Naive thymus-derived CD4-positive, alpha-beta T cell (primary cell): ENCODE measurements around the gene MRPS6. TPM values are rescaled to one million over a fixed set of nuclear protein-coding genes. Genes with fewer than 3 reads are reported as not detected.

Source experiments
- ATAC-seq: fragments of 150-1000 bp; cut with Tn5 transposase; 2 replicates; pipeline ENCODE4 v1.10.0; 2021; ENCODE audit warnings: mild to moderate bottlenecking, moderate library complexity
- CTCF ChIA-PET: fragments of 350-600 bp; sonication (Branson Sonifier 250); formaldehyde crosslinking; loops from one replicate; lab custom pipeline; 2021; ENCODE audit warnings: antibody characterized with exemption; lab: Charles Lee
- POLR2A ChIA-PET: fragments of 350-600 bp; sonication (Branson Sonifier 250); formaldehyde crosslinking; loops from one replicate; lab custom pipeline; 2021; ENCODE audit warnings: antibody characterized with exemption, inconsistent platforms; lab: Charles Lee
- DNase-seq, 9 donors: peaks; one replicate each; pipeline versions ENCODE4 v3.0.0 to v3.0.0-alpha.2; 2020 to 2022; ENCODE audit warnings: mixed read lengths in 1 of 9
- H3K27ac ChIP-seq: one replicate; pipeline ENCODE4 v1.7.0; 2013; ENCODE audit warnings: mild to moderate bottlenecking, low read depth, low read length, moderate library complexity
- H3K27me3 ChIP-seq, 2 donors: one replicate each; pipeline ENCODE4 v1.7.0; 2013; ENCODE audit warnings: low read length in 2 of 2, mild to moderate bottlenecking in 2 of 2, moderate library complexity in 2 of 2; ENCODE audit not compliant: control insufficient read depth in 2 of 2, insufficient read depth in 2 of 2
- H3K36me3 ChIP-seq, 3 experiments: 1 replicate in 2 of 3; 2 replicates in 1 of 3; pipeline ENCODE4 v1.7.0; 2013; ENCODE audit warnings: low read length in 3 of 3, mild to moderate bottlenecking in 3 of 3, moderate library complexity in 1 of 3; ENCODE audit not compliant: insufficient read depth in 3 of 3, control insufficient read depth in 2 of 3
- H3K4me1 ChIP-seq, 2 donors: one replicate each; pipeline ENCODE4 v1.7.0; 2013; ENCODE audit warnings: low read length in 2 of 2, mild to moderate bottlenecking in 2 of 2, moderate library complexity in 1 of 2; ENCODE audit not compliant: control insufficient read depth in 2 of 2, insufficient read depth in 2 of 2
- H3K4me3 ChIP-seq: 2 replicates; pipeline ENCODE4 v1.7.0; 2013; ENCODE audit warnings: mild to moderate bottlenecking, low read length
- H3K9me3 ChIP-seq, 3 experiments: 1 replicate in 2 of 3; 2 replicates in 1 of 3; pipeline ENCODE4 v1.7.0; 2013; ENCODE audit warnings: low read length in 3 of 3; ENCODE audit not compliant: control insufficient read depth in 2 of 3
- H3K27ac Mint-ChIP-seq, 9 donors: one replicate each; pipeline ENCODE4 v1.8.0; 2020 to 2022; ENCODE audit warnings: mixed read lengths in 9 of 9, mild to moderate bottlenecking in 8 of 9, moderate library complexity in 5 of 9, inconsistent platforms in 2 of 9
- H3K27me3 Mint-ChIP-seq, 5 donors: one replicate each; pipeline ENCODE4 v1.8.0; 2021 to 2022; ENCODE audit warnings: mixed read lengths in 5 of 5, mild to moderate bottlenecking in 1 of 5
- H3K36me3 Mint-ChIP-seq, 5 donors: one replicate each; pipeline ENCODE4 v1.8.0; 2020 to 2022; ENCODE audit warnings: mixed read lengths in 5 of 5, mild to moderate bottlenecking in 3 of 5, inconsistent platforms in 1 of 5
- H3K4me1 Mint-ChIP-seq, 7 donors: one replicate each; pipeline ENCODE4 v1.8.0; 2020 to 2022; ENCODE audit warnings: mixed read lengths in 7 of 7, mild to moderate bottlenecking in 3 of 7, inconsistent platforms in 1 of 7
- H3K4me3 Mint-ChIP-seq, 10 donors: one replicate each; pipeline ENCODE4 v1.8.0; 2020 to 2022; ENCODE audit warnings: mild to moderate bottlenecking in 10 of 10, mixed read lengths in 10 of 10, moderate library complexity in 6 of 10, inconsistent platforms in 2 of 10
- H3K9me3 Mint-ChIP-seq, 11 donors: one replicate each; pipeline ENCODE4 v1.8.0; 2020 to 2022; ENCODE audit warnings: mixed read lengths in 11 of 11, mild to moderate bottlenecking in 4 of 11, inconsistent platforms in 1 of 11, moderate library complexity in 1 of 11
- intact Hi-C, 2 donors: fragments of 100-400 bp; cut with micrococcal nuclease; formaldehyde crosslinking; loops; one replicate each; pipeline ENCODE4 v1.15.1; 2023
- polyA plus RNA-seq, 2 donors: library from polyadenylated mRNA; unstranded; fragments of 300-500 nt; fragmentation: Illumina TruSeq; gene quantifications; one replicate each; pipeline ENCODE4 v1.2.3, GENCODE V29; 2021
- total RNA-seq, 6 experiments: library from RNA in 5 of 6; stranded (reverse) in 5 of 6; gene quantifications; 1 replicate in 5 of 6; 2 replicates in 1 of 6; pipeline ENCODE4 v1.2.3 and lab custom pipeline; 2021 to 2026

Gene MRPS6
- total and polyA plus RNA-seq, 7 experiments from 2014 or later: 25.5 to 193 (median 92.5) TPM

DNA sequence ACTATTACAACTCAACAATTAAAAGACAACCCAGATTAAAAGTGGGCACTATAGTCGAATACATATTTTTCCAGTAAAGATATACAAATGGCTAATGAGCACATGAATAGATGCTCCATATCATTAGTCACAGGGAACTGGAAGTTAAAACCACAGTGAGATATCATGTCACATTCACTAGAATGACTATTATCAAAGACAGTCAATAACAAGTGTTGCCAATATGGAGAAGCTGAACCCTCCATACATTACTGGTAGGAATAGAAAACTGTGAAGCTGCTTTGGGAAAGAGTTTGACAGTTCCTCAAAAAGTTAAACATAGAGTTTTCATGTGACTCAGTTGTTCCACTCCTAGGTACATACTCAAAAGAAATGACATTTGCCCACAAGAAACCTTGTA lies 30.6 kb upstream of the MRPS6 start:
- no peak overlapping the region for H3K4me3 Mint-ChIP-seq
- ATAC-seq (no peak), DNase-seq (no peak)
- CTCF ChIA-PET: no interaction called here
- peaks cover 0 to 2% (median 0%) of the 10 kb centered on the region in 11 donors for H3K9me3 Mint-ChIP-seq
- peaks cover 0 to 3% (median 0%) of the 10 kb centered on the region in 5 donors for H3K27me3 Mint-ChIP-seq
- Histone ChIP-seq H3K4me3 (no peak overlapping the region), H3K36me3 (no peaks in the 10 kb centered on the region), H3K27me3 (no peaks in the 10 kb centered on the region), H3K27ac (no peak overlapping the region), H3K4me1 (no peaks in the 10 kb centered on the region), H3K9me3 (no peaks in the 10 kb centered on the region)
- intact Hi-C loops: no loop called here
- H3K36me3 Mint-ChIP-seq: peaks cover 0 to 5% (median 0%) of the 10 kb centered on the region in 5 donors
- POLR2A ChIA-PET: no interaction called here
- peaks cover 0 to 7% (median 0%) of the 10 kb centered on the region in 7 donors for H3K4me1 Mint-ChIP-seq
- H3K27ac Mint-ChIP-seq: peak overlapping the region in 1 of 9 donors; percentile 18

GRCh38 chr21:34043333-34043732 lies 30.0 kb upstream of the MRPS6 start:
- no peak overlapping the region for H3K4me3 Mint-ChIP-seq
- H3K27ac Mint-ChIP-seq: peak overlapping the region in 1 of 9 donors; percentile 11
- H3K9me3 Mint-ChIP-seq: peaks cover 0 to 2% (median 0%) of the 10 kb centered on the region in 11 donors
- CTCF ChIA-PET: no interaction called here
- H3K27me3 ChIP-seq: no peaks in the 10 kb centered on the region
- peaks cover 0 to 8% (median 0%) of the 10 kb centered on the region in 5 donors for H3K36me3 Mint-ChIP-seq
- peaks cover 0 to 7% (median 0%) of the 10 kb centered on the region in 7 donors for H3K4me1 Mint-ChIP-seq
- no peak for ATAC-seq
- H3K27ac ChIP-seq: no peak overlapping the region
- POLR2A ChIA-PET: no interaction called here
- H3K9me3 ChIP-seq: no peaks in the 10 kb centered on the region
- no peak overlapping the region for H3K4me3 ChIP-seq
- H3K4me1 ChIP-seq: no peaks in the 10 kb centered on the region
- intact Hi-C loops: no loop called here
- no peaks in the 10 kb centered on the region for H3K36me3 ChIP-seq
- H3K27me3 Mint-ChIP-seq: peaks cover 0 to 3% (median 0%) of the 10 kb centered on the region in 5 donors
- no peak for DNase-seq

DNA sequence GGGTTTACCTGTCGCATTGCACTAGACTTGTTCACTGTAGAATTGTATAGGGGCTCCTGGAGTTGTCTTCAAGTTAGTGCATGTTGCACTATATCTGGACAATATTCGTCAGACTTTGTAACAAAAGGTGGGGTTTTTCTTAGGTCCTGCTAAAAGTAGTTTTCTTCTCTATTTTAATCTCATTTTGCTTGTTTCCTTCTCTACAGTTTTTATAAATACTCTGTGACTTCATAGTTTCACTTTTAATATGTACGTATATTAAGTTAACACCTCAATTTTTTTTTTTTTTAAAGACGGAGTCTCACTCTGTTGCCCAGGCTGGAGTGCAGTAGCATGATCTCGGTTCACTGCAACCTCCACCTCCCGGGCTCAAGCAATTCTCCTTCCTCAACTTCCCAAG lies 26.5 kb upstream of the MRPS6 start:
- no peaks in the 10 kb centered on the region for H3K4me1 ChIP-seq
- no peak for DNase-seq
- peaks cover 0 to 3% (median 0%) of the 10 kb centered on the region in 5 donors for H3K27me3 Mint-ChIP-seq
- peaks cover 0 to 7% (median 0%) of the 10 kb centered on the region in 7 donors for H3K4me1 Mint-ChIP-seq
- no peaks in the 10 kb centered on the region for H3K27me3 ChIP-seq
- intact Hi-C loops: no loop called here
- H3K27ac Mint-ChIP-seq: peak overlapping the region in 2 of 9 donors; percentile 4 to 51
- peak; percentile 47 for ATAC-seq
- no peaks in the 10 kb centered on the region for H3K36me3 ChIP-seq
- CTCF ChIA-PET: no interaction called here
- H3K36me3 Mint-ChIP-seq: peaks cover 0 to 8% (median 0%) of the 10 kb centered on the region in 5 donors
- POLR2A ChIA-PET: no interaction called here
- H3K9me3 Mint-ChIP-seq: peaks cover 0 to 1% (median 0%) of the 10 kb centered on the region in 11 donors
- H3K4me3 Mint-ChIP-seq: peak overlapping the region in 3 of 10 donors; percentile 9 to 20 (median 18)
- no peak overlapping the region for H3K27ac ChIP-seq
- H3K4me3 ChIP-seq: no peak overlapping the region
- no peaks in the 10 kb centered on the region for H3K9me3 ChIP-seq

DNA sequence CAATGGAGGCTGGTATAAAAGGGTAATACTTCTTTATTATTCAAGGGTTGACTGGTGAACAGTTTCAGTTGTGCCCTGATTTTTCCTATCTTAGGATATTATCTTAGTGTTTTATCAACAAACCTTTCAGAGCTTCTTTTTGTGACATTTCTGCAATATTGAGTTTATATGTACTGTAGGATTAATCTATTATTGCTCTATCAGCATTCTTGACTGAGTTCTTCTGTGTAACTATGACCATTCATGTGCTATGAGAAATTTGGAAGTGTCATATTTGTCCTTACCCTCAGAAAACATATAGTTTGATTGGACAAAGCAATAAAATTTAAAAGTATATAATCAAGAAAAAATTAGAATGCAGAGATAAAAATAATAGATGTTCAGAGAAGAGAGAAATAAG lies 25.5 kb upstream of the MRPS6 start:
- intact Hi-C loops: no loop called here
- no peak for DNase-seq
- no peak for ATAC-seq
- H3K4me3 ChIP-seq: no peak overlapping the region
- H3K27ac ChIP-seq: no peak overlapping the region
- H3K4me1 ChIP-seq: no peaks in the 10 kb centered on the region
- Mint-ChIP-seq H3K4me1 (peaks cover 0 to 9% (median 0%) of the 10 kb centered on the region in 7 donors), H3K4me3 (no peak overlapping the region), H3K36me3 (peaks cover 0 to 8% (median 0%) of the 10 kb centered on the region in 5 donors), H3K27ac (peak overlapping the region in 1 of 9 donors; percentile 51), H3K27me3 (no peaks in the 10 kb centered on the region), H3K9me3 (peaks cover 0 to 1% (median 0%) of the 10 kb centered on the region in 11 donors)
- CTCF ChIA-PET: no interaction called here
- POLR2A ChIA-PET: no interaction called here
- no peaks in the 10 kb centered on the region for H3K27me3 ChIP-seq
- no peaks in the 10 kb centered on the region for H3K9me3 ChIP-seq
- no peaks in the 10 kb centered on the region for H3K36me3 ChIP-seq

DNA sequence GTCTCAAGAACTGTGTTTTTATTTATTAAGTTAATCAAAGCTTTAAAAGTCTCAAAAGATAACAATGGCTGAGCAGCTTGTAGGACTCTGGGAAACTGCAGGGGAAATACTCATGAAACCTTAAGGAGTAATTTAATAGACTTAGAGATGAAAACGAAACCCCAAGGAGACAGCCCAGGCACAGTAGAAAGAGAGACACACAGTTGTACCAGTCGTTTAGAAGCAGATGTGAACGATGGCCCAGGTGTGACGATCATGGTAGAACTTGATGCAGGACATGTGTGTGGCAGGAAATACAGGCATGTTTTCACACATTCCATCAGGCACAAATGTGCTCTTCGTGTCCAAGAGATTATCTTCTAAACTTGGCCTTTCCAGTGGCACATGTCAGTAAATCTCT lies 21.2 kb upstream of the MRPS6 start:
- Histone ChIP-seq H3K4me1 (no peaks in the 10 kb centered on the region), H3K27me3 (no peaks in the 10 kb centered on the region), H3K36me3 (no peaks in the 10 kb centered on the region), H3K4me3 (no peak overlapping the region), H3K27ac (no peak overlapping the region), H3K9me3 (no peaks in the 10 kb centered on the region)
- Mint-ChIP-seq H3K27ac (no peak overlapping the region), H3K4me1 (peaks cover 0 to 4% (median 0%) of the 10 kb centered on the region in 7 donors), H3K9me3 (no peaks in the 10 kb centered on the region), H3K4me3 (no peak overlapping the region), H3K27me3 (no peaks in the 10 kb centered on the region), H3K36me3 (peaks cover 0 to 6% (median 0%) of the 10 kb centered on the region in 5 donors)
- no peak for DNase-seq
- ChIA-PET POLR2A (no interaction called here), CTCF (interaction anchor here (0.6 kb wide), 1 partner anchor 172 kb away, joined by 3 read pairs; no protein-coding TSS in a partner anchor)
- ATAC-seq: no peak
- intact Hi-C loops: no loop called here

DNA sequence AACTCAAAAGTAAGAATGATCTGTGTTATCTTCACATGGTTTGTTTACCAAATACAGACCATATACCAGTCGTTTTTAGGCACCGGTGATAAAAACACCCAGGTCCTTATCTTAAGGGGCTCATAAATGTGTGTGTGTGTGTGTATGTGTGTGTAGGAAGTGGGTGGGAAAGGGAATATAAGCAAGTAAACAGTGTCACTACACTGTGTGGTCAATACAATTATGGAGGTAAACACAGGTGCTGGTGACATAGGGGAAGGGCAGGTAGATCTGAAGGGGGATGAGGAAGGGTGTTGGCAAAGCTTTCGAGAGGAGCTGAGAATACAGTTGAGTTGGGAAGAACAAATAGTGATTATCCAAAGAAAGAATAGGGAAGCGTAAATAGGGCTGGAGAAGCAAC lies 19.1 kb upstream of the MRPS6 start:
- Histone ChIP-seq H3K4me3 (no peak overlapping the region), H3K27ac (no peak overlapping the region), H3K4me1 (no peaks in the 10 kb centered on the region), H3K9me3 (no peaks in the 10 kb centered on the region), H3K27me3 (no peaks in the 10 kb centered on the region), H3K36me3 (no peaks in the 10 kb centered on the region)
- no peak overlapping the region for H3K4me3 Mint-ChIP-seq
- H3K4me1 Mint-ChIP-seq: peaks cover 0 to 5% (median 0%) of the 10 kb centered on the region in 7 donors
- intact Hi-C loops: no loop called here
- no peak for ATAC-seq
- peaks cover 0 to 4% (median 2%) of the 10 kb centered on the region in 5 donors for H3K36me3 Mint-ChIP-seq
- ChIA-PET POLR2A (interaction anchor here (0.6 kb wide), 1 partner anchor 102 kb away, joined by 3 read pairs; no protein-coding TSS in a partner anchor), CTCF (no interaction called here)
- peak overlapping the region in 1 of 9 donors; percentile 12 for H3K27ac Mint-ChIP-seq
- H3K9me3 Mint-ChIP-seq: no peaks in the 10 kb centered on the region
- H3K27me3 Mint-ChIP-seq: no peaks in the 10 kb centered on the region
- DNase-seq: no peak

- CTCF ChIA-PET: interaction anchor here (0.6 to 0.7 kb wide), 2 partner anchors 74 to 80 kb away, joined by 3 read pairs; no protein-coding TSS in a partner anchor
These were observed 17.8 kb upstream of the MRPS6 start for GRCh38 chr21:34055615-34056014.

More at GRCh38 chr21:34055615-34056014, 17.8 kb upstream of the MRPS6 start:
- no peaks in the 10 kb centered on the region for H3K27me3 ChIP-seq
- H3K36me3 Mint-ChIP-seq: peaks cover 0 to 4% (median 3%) of the 10 kb centered on the region in 5 donors
- intact Hi-C loops: no loop called here
- H3K9me3 ChIP-seq: no peaks in the 10 kb centered on the region
- ATAC-seq: no peak
- DNase-seq: no peak
- POLR2A ChIA-PET: no interaction called here
- H3K27me3 Mint-ChIP-seq: no peaks in the 10 kb centered on the region
- peaks cover 0 to 5% (median 0%) of the 10 kb centered on the region in 7 donors for H3K4me1 Mint-ChIP-seq
- H3K9me3 Mint-ChIP-seq: peaks cover 0 to 5% (median 0%) of the 10 kb centered on the region in 11 donors
- no peak overlapping the region for H3K27ac Mint-ChIP-seq
- no peaks in the 10 kb centered on the region for H3K36me3 ChIP-seq
- no peak overlapping the region for H3K4me3 Mint-ChIP-seq
- H3K4me1 ChIP-seq: no peaks in the 10 kb centered on the region
- no peak overlapping the region for H3K4me3 ChIP-seq
- H3K27ac ChIP-seq: no peak overlapping the region
